Breast epithelium (tissue), 4 donors: ENCODE measurements around the gene CA10. TPM values are rescaled to one million over a fixed set of nuclear protein-coding genes. Genes with fewer than 3 reads are reported as not detected.

Experiments
- DNase-seq, 2 donors: peaks; one replicate each; pipeline ENCODE4 v3.0.0-alpha.2; 2019; ENCODE audit warnings: low spot score in 2 of 2
- H3K27ac ChIP-seq, 2 donors: fragments of 200-600 bp; sonication (generic) in 1 of 2; one replicate each; pipeline ENCODE4 v1.5.1; 2016 to 2019; ENCODE audit warnings: mild to moderate bottlenecking in 1 of 2
- H3K27me3 ChIP-seq, 2 donors: fragments of 200-600 bp; sonication (generic) in 1 of 2; one replicate each; pipeline versions ENCODE4 v1.5.1 to v1.6.0; 2017 to 2019; ENCODE audit warnings: control low read depth in 1 of 2, mild to moderate bottlenecking in 1 of 2
- H3K36me3 ChIP-seq: fragments of 200-600 bp; one replicate; pipeline ENCODE4 v1.5.1; 2019
- H3K4me1 ChIP-seq, 2 donors: fragments of 200-600 bp; sonication (generic); one replicate each; pipeline ENCODE4 v1.5.1; 2016 to 2019; ENCODE audit warnings: control low read depth in 1 of 2
- H3K4me3 ChIP-seq, 3 donors: fragments of 200-600 bp; sonication (generic); 1 replicate in 2 of 3; 2 replicates in 1 of 3; pipeline ENCODE4 v1.5.1; 2016 to 2019; ENCODE audit warnings: mild to moderate bottlenecking in 3 of 3, moderate library complexity in 2 of 3
- H3K9me3 ChIP-seq, 2 donors: fragments of 200-600 bp; sonication (generic) in 1 of 2; one replicate each; pipeline ENCODE4 v1.5.1; 2016 to 2019; ENCODE audit warnings: control low read depth in 1 of 2
- CTCF ChIP-seq, 3 donors: fragments of 450-650 bp; IDR thresholded peaks; one replicate each; pipeline ENCODE4 v1.5.1; 2016 to 2017; ENCODE audit warnings: antibody characterized with exemption in 3 of 3, mild to moderate bottlenecking in 3 of 3, moderate library complexity in 3 of 3
- POLR2A ChIP-seq: fragments of 450-650 bp; IDR thresholded peaks from one replicate; pipeline ENCODE4 v1.6.1; 2016; ENCODE audit warnings: antibody characterized with exemption, mild to moderate bottlenecking, moderate library complexity
- POLR2AphosphoS5 ChIP-seq, 3 donors: sonication (generic); formaldehyde crosslinking; IDR thresholded peaks; one replicate each; pipeline ENCODE4 v1.6.1; 2017; ENCODE audit warnings: antibody characterized with exemption in 3 of 3
- intact Hi-C: fragments of 100-400 bp; cut with DNase I; formaldehyde crosslinking; loops from one replicate; pipeline ENCODE4 v1.15.1; 2023; ENCODE audit warnings: low total_unique reads
- total RNA-seq, 3 donors: library from RNA; depleted of rRNA; stranded (reverse); fragments of >200 nt; gene quantifications; one replicate each; pipeline ENCODE4 v1.1.0, GENCODE V29; 2016

The CA10 gene
- total RNA-seq, 3 donors from 2014 or later, result not detected

- Histone ChIP-seq H3K27ac (no peak overlapping the region), H3K36me3 (no peaks in the 10 kb centered on the region), H3K27me3 (no peaks in the 10 kb centered on the region), H3K4me1 (no peaks in the 10 kb centered on the region), H3K4me3 (no peak overlapping the region), H3K9me3 (peaks cover 0 to 9% of the 10 kb centered on the region in 2 donors)
- intact Hi-C loops, result no loop called here
- TF ChIP-seq POLR2A (no peak), POLR2AphosphoS5 (IDR thresholded peaks at IDR 0.05) (no peak), CTCF (IDR thresholded peaks at IDR 0.05) (no peak)
- DNase-seq, result no peak
Measured at GRCh38 chr17:51590071-51590656, 568.4 kb downstream of the CA10 start.

GRCh38 chr17:51588063-51588462 lies 570.5 kb downstream of the CA10 start:
- Histone ChIP-seq H3K4me3 (no peak overlapping the region), H3K27me3 (no peaks in the 10 kb centered on the region), H3K36me3 (no peaks in the 10 kb centered on the region), H3K27ac (no peak overlapping the region), H3K4me1 (no peaks in the 10 kb centered on the region), H3K9me3 (peaks cover 0 to 9% of the 10 kb centered on the region in 2 donors)
- TF ChIP-seq POLR2A (no peak), CTCF (IDR thresholded peaks at IDR 0.05) (no peak), POLR2AphosphoS5 (IDR thresholded peaks at IDR 0.05) (no peak)
- DNase-seq, result no peak
- intact Hi-C loops, result loop anchor here (5.0 kb wide), 1 partner anchor 434 kb away; no protein-coding TSS in a partner anchor

- H3K4me3 ChIP-seq, result no peak overlapping the region
- H3K27me3 ChIP-seq, result no peaks in the 10 kb centered on the region
- H3K36me3 ChIP-seq, result no peaks in the 10 kb centered on the region
- DNase-seq, result no peak
- intact Hi-C loops, result loop anchor here (5.0 kb wide), 1 partner anchor 435 kb away; no protein-coding TSS in a partner anchor
- no peaks in the 10 kb centered on the region for H3K4me1 ChIP-seq
- TF ChIP-seq POLR2AphosphoS5 (IDR thresholded peaks at IDR 0.05) (no peak), POLR2A (no peak), CTCF (IDR thresholded peaks at IDR 0.05) (no peak)
- H3K27ac ChIP-seq, result no peak overlapping the region
- H3K9me3 ChIP-seq, result peaks cover 0 to 9% of the 10 kb centered on the region in 2 donors
Measured at GRCh38 chr17:51587516-51587915, 571.0 kb downstream of the CA10 start.

GRCh38 chr17:51585514-51586104 lies 572.9 kb downstream of the CA10 start:
- Histone ChIP-seq H3K27ac (no peak overlapping the region), H3K36me3 (no peaks in the 10 kb centered on the region), H3K4me1 (no peaks in the 10 kb centered on the region), H3K27me3 (no peaks in the 10 kb centered on the region), H3K4me3 (no peak overlapping the region), H3K9me3 (peaks cover 0 to 9% of the 10 kb centered on the region in 2 donors)
- DNase-seq, result no peak
- peak in 2 of 3 donors; percentile 14 to 46 for TF ChIP-seq CTCF (IDR thresholded peaks at IDR 0.05)
- TF ChIP-seq POLR2A, result no peak
- intact Hi-C loops, result loop anchor here (5.0 kb wide), 1 partner anchor 437 kb away; no protein-coding TSS in a partner anchor

- Histone ChIP-seq H3K4me3 (no peak overlapping the region), H3K27ac (no peak overlapping the region), H3K27me3 (no peaks in the 10 kb centered on the region), H3K36me3 (no peaks in the 10 kb centered on the region), H3K4me1 (no peaks in the 10 kb centered on the region), H3K9me3 (peaks cover 0 to 9% of the 10 kb centered on the region in 2 donors)
- no peak for TF ChIP-seq CTCF (IDR thresholded peaks at IDR 0.05)
- no peak for TF ChIP-seq POLR2AphosphoS5 (IDR thresholded peaks at IDR 0.05)
- TF ChIP-seq POLR2A, result no peak
- DNase-seq, result no peak
- intact Hi-C loops, result no loop called here
Measured at GRCh38 chr17:51580869-51581268, 577.6 kb downstream of the CA10 start.
